GM10847 (cell line): ENCODE results near the gene CEP112.

Experiments
- POLR2A ChIP-seq: IDR thresholded peaks from 2 replicates; pipeline ENCODE4 v1.6.1; 2011; ENCODE audit not compliant: insufficient read length; ENCODE audit errors: extremely low read depth

Gene CEP112

GRCh38 chr17:65712383-65713267, 479.3 kb downstream of the CEP112 start:
- TF ChIP-seq POLR2A, result no peak

GRCh38 chr17:65711671-65712276, 480.2 kb downstream of the CEP112 start:
- no peak for TF ChIP-seq POLR2A

GRCh38 chr17:65707780-65708179, 484.2 kb downstream of the CEP112 start:
- TF ChIP-seq POLR2A, result no peak

DNA sequence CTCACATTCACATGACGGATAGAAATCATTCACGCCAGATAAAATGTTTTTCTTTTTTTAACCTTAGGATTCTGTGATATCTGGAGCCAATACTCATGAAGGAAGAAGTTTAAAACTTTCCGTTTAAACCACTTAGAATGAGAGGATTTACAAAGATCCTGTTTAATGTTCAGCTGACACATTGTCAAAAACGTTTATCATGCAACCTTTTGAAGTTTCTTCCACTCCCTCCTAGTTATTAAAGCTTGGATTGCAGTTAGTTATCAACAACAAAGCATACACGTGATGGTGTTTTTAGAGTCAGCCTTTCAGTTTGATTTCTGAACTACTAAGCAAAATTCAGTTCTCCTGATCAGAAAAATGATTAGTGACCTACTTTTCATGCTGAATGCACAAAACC, 487.2 kb downstream of the CEP112 start:
- TF ChIP-seq POLR2A, result no peak

DNA sequence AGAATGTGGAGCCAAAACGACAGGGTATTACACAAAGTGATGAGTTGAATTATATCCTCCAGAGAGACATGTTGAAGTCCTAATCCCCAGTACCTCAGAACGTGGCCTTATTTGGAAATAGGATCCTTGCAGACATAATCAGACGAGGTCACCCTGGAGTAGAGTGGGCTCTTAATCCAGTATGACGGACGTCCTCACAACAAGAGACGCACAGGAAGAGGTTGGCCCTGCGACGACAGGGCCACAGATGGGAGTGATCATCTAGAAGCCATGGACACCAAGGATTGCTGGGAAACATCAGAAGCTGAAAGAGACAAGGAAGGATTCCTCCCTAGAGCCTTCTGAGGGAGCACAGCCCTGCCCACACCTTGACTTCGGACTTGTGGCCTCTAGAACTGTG, 488.0 kb downstream of the CEP112 start:
- no peak for TF ChIP-seq POLR2A

DNA sequence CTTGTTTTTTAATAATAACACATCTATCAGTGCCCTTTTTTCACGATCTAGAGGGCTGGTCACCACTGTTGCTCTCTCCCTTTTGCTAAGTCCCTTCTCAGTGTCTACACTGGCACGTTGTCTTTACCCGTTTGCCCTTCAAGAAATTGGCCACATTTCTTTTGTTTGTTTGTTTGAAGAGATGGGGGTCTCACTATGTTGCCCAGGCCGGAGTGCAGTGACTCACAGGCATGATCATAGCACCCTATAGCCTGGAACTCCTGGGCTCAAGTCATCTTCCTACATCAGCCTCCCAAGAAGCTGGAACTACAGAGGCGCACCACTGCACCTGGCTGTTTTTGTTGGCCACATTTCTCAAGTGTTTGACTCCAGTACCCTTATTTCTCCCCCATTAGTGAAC, 492.5 kb downstream of the CEP112 start:
- no peak for TF ChIP-seq POLR2A

DNA sequence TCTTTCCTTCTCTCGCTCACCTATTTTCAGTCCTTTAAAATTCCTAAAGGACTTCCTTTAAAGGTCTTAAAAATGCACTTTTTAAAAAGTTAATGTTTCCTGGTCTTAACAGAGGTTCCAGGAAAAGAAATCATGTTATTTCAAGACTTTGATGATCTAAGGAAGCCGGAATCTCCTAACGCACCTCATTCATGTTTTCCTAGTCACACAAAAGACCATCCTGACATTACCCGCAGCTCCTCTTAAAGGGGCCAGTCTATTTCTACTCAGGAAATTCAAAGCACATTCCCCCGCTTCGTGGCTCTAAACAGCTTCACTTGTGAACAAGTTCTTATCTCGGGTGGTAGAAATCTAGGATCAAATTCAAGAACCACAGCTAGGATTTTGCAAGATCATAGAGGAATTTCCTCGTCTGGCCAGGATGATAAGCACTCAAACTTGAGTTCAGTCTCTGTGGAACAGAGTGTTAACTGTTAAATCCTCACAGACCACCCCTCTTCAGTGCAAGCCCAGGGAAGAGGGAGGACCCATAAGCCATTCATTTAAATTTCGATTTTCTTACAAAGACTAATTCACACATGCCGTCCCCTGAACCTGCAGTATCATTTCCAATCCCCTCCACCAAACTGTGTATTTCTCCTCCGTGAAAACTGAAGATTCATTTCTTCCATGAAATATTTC, 493.4 kb downstream of the CEP112 start:
- no peak for TF ChIP-seq POLR2A

- TF ChIP-seq POLR2A, result no peak
These were observed 494.3 kb downstream of the CEP112 start for GRCh38 chr17:65697661-65698060.

DNA sequence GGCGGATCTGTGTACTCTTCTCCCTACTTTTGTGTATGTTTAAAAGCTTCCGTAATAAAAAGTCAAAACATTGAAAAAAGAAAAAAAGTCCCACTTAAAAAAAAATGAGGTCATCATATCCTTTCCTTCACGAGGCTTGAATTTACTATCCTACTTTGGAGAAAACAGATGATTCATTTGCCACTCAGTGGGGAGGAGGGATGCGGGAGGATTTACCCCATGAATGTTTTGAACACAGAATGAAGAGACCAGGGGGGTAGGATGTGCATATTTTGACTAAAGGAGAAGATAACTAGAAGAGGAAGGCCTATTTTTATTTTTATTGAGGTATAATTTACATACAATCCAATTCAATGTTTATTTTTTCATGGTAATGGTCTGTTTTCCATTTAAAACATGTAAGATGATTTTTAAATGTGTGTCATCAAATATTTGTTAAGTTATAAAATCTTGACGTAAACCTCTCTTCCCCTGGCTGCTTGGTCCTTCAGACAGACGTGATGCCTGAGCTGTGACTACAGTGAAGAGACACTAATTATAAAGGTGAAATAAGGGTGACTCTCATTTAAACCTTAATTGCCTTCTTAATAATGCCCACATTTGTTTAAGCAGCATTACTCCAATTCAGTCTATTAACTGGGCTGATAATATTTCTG, 495.1 kb downstream of the CEP112 start:
- no peak for TF ChIP-seq POLR2A

DNA sequence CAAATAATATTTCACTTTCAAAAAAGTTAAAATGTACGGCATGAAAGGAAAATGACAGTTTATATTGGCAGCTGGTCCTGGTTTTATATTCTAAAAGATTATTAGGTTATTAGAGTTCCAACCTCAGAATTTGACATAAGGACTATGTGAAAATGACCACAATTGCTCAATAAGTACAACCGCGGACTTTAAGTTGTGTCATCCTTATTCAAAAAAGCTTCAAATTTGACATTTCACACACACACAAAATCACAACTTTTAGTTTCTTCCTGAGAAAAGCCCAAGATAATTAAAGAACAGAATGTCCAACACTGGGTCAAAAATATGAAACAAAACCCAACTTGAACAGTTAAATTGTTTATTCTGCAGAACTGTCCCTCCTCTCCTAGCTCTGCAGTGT, 497.3 kb downstream of the CEP112 start:
- TF ChIP-seq POLR2A, result no peak

DNA sequence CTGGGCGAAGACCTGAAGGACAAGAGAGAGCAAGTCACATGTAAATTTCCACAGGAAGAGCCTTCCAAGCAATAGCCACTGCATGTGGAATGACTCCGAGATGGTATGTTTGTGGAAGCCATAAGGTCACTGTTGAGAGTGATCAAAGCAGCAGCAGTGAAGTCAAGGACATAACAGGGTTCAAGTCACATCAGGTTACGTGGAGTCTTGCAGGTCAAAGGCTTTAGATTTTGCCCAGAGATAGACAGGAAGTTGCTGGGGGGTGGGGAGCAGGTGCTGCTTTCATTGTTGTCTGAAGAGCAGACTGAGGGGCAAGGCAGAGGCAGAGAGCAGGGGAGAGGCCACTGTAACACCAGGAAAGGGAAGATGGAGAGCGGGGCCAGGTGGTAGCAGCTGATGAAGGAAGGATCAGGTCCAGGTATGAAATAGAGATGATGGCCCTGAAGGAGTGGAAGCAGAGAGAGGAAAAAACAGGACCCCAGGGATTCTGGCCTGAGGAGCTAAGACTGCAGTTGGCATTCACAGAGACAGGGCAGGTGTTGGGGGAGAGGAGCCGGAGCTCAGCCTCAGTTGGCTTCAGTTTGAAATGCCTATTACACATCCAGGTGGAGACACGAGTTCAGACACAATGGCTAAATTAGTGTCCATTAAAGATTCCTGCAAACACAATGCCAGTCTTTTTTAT, 501.2 kb downstream of the CEP112 start:
- TF ChIP-seq POLR2A, result no peak

DNA sequence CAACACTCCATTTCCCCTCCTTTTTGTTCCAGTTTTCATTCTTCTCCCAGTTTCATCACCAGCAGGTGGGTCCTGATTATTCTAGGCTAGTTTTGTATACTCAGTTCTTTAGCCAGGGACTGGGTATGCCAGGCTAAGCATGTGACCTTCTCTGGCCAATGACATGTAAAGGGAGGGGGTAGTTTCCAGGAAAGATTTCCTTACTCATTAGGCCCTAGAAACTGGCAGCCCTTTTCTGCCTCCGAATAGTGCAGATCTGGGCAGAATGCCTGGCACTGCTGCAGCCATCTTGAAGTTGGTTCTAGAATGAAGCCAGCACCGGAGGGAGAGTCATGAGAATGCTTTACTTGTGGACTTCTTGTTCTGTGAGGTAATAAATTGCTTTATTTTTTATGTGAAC, 503.6 kb downstream of the CEP112 start:
- no peak for TF ChIP-seq POLR2A

DNA sequence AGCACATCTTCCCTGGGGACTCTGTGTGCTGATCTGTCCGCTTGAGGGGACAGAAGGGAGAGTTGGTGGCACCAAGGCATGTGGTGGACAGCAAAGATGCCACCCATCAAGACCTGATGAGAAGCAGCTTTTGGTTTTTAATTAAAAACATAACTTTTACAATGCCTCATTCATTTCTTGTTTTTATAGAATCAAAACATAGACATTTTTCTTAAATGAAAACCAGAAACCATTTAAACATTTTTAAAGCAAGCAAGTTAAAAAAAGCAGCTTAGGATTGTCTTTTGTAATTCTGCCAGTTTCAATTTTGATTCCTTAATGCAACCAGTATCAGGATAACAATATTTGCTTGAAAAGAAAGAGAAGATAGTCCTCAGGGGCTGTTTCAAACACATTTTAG, 506.8 kb downstream of the CEP112 start:
- no peak for TF ChIP-seq POLR2A

DNA sequence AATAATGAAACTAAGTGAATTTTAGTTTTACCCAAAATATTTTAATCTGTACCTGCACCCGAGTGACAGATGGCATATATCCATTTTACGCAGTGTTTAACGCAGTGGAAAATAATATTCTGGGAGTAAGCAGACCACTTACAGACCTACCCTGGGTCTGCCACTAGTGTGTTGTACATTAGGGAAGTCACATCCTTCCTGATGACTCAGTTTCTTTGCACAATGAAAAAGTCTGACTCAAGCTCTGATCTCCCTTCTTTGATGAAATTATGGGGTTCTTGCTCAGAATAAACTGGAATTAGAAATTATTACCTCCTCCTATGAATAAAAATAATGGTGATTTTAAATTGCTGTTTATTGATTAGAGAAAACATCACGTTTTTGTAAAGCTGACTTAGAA, 507.3 kb downstream of the CEP112 start:
- no peak for TF ChIP-seq POLR2A

DNA sequence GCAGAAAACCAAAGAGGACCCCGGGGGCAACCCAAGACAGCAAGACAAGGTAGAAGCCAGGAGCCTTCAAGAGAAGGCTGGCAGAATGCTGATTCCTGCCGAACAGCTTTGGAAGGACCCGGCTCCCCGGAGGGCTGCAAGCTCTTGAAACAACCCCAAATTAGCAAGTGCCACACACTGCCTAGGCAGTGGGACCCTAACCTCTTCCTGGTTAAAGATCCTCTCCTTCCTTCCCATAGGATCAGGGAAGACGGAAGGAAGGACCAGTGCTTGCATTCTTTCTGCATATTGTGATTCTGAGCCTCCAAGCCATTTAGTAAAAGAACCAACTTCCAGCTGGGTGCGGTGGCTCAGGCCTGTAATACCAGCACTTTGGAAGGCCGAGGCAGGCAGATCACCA, 508.5 kb downstream of the CEP112 start:
- TF ChIP-seq POLR2A, result no peak
